Endodermal cell (in vitro differentiated cells): ENCODE results near the gene NBL1. TPM values are rescaled to one million over a fixed set of nuclear protein-coding genes. Genes with fewer than 3 reads are reported as not detected.

Experiments used
- DNase-seq: peaks from one replicate; pipeline ENCODE4 v3.0.0-alpha.2; 2017
- H3K27ac ChIP-seq: 2 replicates; pipeline ENCODE4 v1.5.1; 2013; ENCODE audit warnings: mild to moderate bottlenecking, low read depth, low read length, moderate library complexity
- H3K27me3 ChIP-seq: 2 replicates; pipeline ENCODE4 v1.6.1; 2013; ENCODE audit warnings: mild to moderate bottlenecking, low read length, moderate library complexity; ENCODE audit not compliant: insufficient read depth, control insufficient read depth, poor library complexity, severe bottlenecking
- H3K36me3 ChIP-seq: 2 replicates; pipeline ENCODE4 v1.7.0; 2013; ENCODE audit warnings: mild to moderate bottlenecking, low read length, moderate library complexity; ENCODE audit not compliant: control insufficient read depth, insufficient read depth
- H3K4me1 ChIP-seq: one replicate; pipeline ENCODE4 v1.7.0; 2013; ENCODE audit warnings: low read length; ENCODE audit not compliant: control insufficient read depth, insufficient read depth
- H3K4me3 ChIP-seq: 2 replicates; pipeline ENCODE4 v1.5.1; 2013; ENCODE audit warnings: mild to moderate bottlenecking, low read length, moderate library complexity
- H3K9ac ChIP-seq: 2 replicates; pipeline ENCODE4 v1.6.1; 2013; ENCODE audit warnings: mild to moderate bottlenecking, low read length, moderate library complexity; ENCODE audit not compliant: poor library complexity, severe bottlenecking; ENCODE audit errors: extremely low read depth
- H3K9me3 ChIP-seq: 2 replicates; pipeline ENCODE4 v1.6.1; 2013; ENCODE audit warnings: mild to moderate bottlenecking, low read length, moderate library complexity; ENCODE audit not compliant: control insufficient read depth
- H3K27ac Mint-ChIP-seq: 2 replicates; pipeline ENCODE4 v1.8.0; 2020; ENCODE audit warnings: mixed read lengths
- H3K27me3 Mint-ChIP-seq: 2 replicates; pipeline ENCODE4 v1.8.0; 2021; ENCODE audit warnings: mild to moderate bottlenecking, mixed read lengths; ENCODE audit not compliant: insufficient read depth
- H3K36me3 Mint-ChIP-seq: 2 replicates; pipeline ENCODE4 v1.8.0; 2020; ENCODE audit warnings: low read depth, mixed read lengths
- H3K4me1 Mint-ChIP-seq: 2 replicates; pipeline ENCODE4 v1.8.0; 2020; ENCODE audit warnings: mixed read lengths
- H3K4me3 Mint-ChIP-seq: 2 replicates; pipeline ENCODE4 v1.8.0; 2020; ENCODE audit warnings: mild to moderate bottlenecking, moderate library complexity, mixed read lengths
- H3K9me3 Mint-ChIP-seq: 2 replicates; pipeline ENCODE4 v1.8.0; 2020; ENCODE audit warnings: mild to moderate bottlenecking, mixed read lengths
- WGBS, 2 experiments: methylation state at CpG; one replicate each; pipeline versions ENCODE4 v1.1.5 to v1.1.7; 2013; ENCODE audit warnings: missing lambda C conversion rate in 2 of 2, mixed read lengths in 1 of 2; ENCODE audit not compliant: insufficient coverage in 1 of 2, insufficient read length in 1 of 2; 5-methylcytosine and 5-hydroxymethylcytosine counted together
- total RNA-seq, 2 donors: library from RNA; stranded (reverse); fragmentation: NEBNext Ultra II Directional in 1 of 2; extraction: Animal tissue kit (Norgen Biotek cat#: 25700) in 1 of 2; gene quantifications; 2 replicates in 1 of 2; 3 replicates in 1 of 2; pipeline ENCODE4 v1.2.1, GENCODE V29; 2021
- TF ChIP-seq, protein P1 (sequence below): fragments of 200-600 bp; sonication (generic); conservative IDR thresholded peaks from 2 replicates; pipeline ENCODE4 v1.5.0; 2021; ENCODE audit warnings: antibody characterized with exemption, mild to moderate bottlenecking

NBL1 gene
- total RNA-seq, 2 donors from 2014 or later, result 13.7 to 32.4 TPM

DNA sequence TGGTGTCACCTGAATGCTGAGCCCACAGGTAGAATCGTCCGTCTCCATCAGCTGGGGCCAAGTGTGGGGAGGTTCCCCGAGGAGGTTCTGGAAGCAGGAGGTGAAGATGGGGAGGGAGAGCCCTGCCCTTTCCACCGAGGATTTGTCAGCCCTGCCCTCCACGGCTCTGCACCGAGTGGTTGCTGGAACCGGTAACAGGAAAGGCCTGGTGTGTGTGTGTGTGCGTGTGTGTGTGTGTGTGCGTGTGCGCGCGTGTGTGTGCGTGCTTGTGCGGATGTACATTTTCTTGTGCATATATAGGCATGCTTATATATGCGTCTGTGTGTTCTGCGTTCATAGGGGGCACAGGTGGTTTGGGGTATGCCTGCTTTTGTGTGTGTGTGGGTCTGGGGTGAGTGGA, 3.5 kb downstream of the NBL1 start:
- WGBS, 2 experiments, result 94 to 97% methylated on average over 7 to 16 of the region's 16 CpGs
- Mint-ChIP-seq H3K36me3 (peaks cover 2% of the 10 kb centered on the region), H3K4me1 (peaks cover 13% of the 10 kb centered on the region), H3K27ac (no peak overlapping the region), H3K9me3 (no peaks in the 10 kb centered on the region), H3K4me3 (no peak overlapping the region), H3K27me3 (peaks cover 25% of the 10 kb centered on the region)
- TF ChIP-seq, protein P1, sequence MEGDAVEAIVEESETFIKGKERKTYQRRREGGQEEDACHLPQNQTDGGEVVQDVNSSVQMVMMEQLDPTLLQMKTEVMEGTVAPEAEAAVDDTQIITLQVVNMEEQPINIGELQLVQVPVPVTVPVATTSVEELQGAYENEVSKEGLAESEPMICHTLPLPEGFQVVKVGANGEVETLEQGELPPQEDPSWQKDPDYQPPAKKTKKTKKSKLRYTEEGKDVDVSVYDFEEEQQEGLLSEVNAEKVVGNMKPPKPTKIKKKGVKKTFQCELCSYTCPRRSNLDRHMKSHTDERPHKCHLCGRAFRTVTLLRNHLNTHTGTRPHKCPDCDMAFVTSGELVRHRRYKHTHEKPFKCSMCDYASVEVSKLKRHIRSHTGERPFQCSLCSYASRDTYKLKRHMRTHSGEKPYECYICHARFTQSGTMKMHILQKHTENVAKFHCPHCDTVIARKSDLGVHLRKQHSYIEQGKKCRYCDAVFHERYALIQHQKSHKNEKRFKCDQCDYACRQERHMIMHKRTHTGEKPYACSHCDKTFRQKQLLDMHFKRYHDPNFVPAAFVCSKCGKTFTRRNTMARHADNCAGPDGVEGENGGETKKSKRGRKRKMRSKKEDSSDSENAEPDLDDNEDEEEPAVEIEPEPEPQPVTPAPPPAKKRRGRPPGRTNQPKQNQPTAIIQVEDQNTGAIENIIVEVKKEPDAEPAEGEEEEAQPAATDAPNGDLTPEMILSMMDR, result no peak
- H3K4me1 ChIP-seq, result peaks cover 6% of the 10 kb centered on the region
- no peak overlapping the region for H3K9ac ChIP-seq
- no peaks in the 10 kb centered on the region for H3K9me3 ChIP-seq
- no peak overlapping the region for H3K4me3 ChIP-seq
- H3K27me3 ChIP-seq, result peaks cover 12% of the 10 kb centered on the region
- no peaks in the 10 kb centered on the region for H3K36me3 ChIP-seq
- DNase-seq, result no peak
- no peak overlapping the region for H3K27ac ChIP-seq

DNA sequence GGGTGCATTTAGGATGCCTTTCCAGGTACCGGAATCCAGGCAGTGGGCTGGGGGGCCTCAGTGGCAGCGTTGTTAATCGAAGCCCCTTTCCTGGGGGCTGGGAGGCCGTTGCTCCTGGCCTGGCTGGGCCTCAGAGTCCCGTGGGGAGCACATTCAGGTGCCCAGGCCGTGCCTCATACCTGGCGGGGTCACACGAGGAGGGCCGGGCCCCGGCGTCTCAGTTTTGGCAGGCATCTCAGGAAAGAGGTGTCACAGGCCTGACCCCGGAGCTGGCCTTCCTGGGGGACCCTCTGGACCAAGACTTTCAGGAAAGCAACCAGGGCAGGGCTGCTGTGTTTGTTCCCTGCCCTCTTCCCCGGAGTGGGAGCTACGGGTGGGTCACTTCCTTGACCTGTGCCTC, 4.1 kb downstream of the NBL1 start:
- no peak overlapping the region for H3K4me3 ChIP-seq
- peaks cover 19% of the 10 kb centered on the region for H3K27me3 Mint-ChIP-seq
- H3K27me3 ChIP-seq, result peaks cover 6% of the 10 kb centered on the region
- no peaks in the 10 kb centered on the region for H3K9me3 ChIP-seq
- TF ChIP-seq, protein P1, result no peak
- peaks cover 6% of the 10 kb centered on the region for H3K4me1 ChIP-seq
- H3K27ac ChIP-seq, result no peak overlapping the region
- peaks cover 2% of the 10 kb centered on the region for H3K36me3 Mint-ChIP-seq
- no peak overlapping the region for H3K27ac Mint-ChIP-seq
- H3K4me1 Mint-ChIP-seq, result peaks cover 10% of the 10 kb centered on the region
- H3K4me3 Mint-ChIP-seq, result no peak overlapping the region
- DNase-seq, result no peak
- H3K9me3 Mint-ChIP-seq, result no peaks in the 10 kb centered on the region
- WGBS, 2 experiments, result 92% methylated on average over 9 to 14 of the region's 14 CpGs
- no peaks in the 10 kb centered on the region for H3K36me3 ChIP-seq
- H3K9ac ChIP-seq, result no peak overlapping the region

DNA sequence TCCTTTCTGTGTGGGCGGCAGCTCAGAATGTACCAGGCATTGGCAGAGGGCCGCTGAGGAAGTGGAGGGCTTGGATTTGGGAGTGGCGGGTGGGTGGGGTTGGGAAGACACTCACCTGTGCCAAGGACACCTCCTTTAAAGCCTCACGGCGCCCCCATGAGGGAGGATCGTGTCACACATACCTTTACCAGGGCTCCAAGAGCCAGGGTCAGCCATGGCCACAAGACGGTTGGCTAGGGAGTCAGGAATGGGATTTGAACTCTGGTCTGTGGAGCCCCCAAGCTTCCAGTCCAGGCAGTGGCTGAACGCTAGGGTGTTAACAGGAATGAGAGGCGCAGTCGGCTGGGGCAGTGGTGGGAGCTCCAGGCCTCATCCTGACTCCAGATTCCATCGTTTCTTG, 4.6 kb downstream of the NBL1 start:
- Histone ChIP-seq H3K4me3 (no peak overlapping the region), H3K27ac (no peak overlapping the region), H3K4me1 (peaks cover 10% of the 10 kb centered on the region), H3K27me3 (peaks cover 2% of the 10 kb centered on the region), H3K9ac (no peak overlapping the region), H3K36me3 (no peaks in the 10 kb centered on the region), H3K9me3 (no peaks in the 10 kb centered on the region)
- H3K9me3 Mint-ChIP-seq, result no peaks in the 10 kb centered on the region
- no peak overlapping the region for H3K4me3 Mint-ChIP-seq
- TF ChIP-seq, protein P1, result peak; percentile 71
- peaks cover 2% of the 10 kb centered on the region for H3K36me3 Mint-ChIP-seq
- 71 to 91% methylated on average over 5 to 11 of the region's 11 CpGs for WGBS, 2 experiments
- H3K27me3 Mint-ChIP-seq, result peaks cover 15% of the 10 kb centered on the region
- DNase-seq, result peak; percentile 93
- H3K4me1 Mint-ChIP-seq, result peaks cover 11% of the 10 kb centered on the region
- peak overlapping the region; percentile 61 for H3K27ac Mint-ChIP-seq
